Neural cell (in vitro differentiated cells): ENCODE measurements around the gene TMBIM4. TPM values are rescaled to one million over a fixed set of nuclear protein-coding genes. Genes with fewer than 3 reads are reported as not detected.

ENCODE experiments used
- H2AFZ ChIP-seq: fragments of 200-600, 300-800 bp; sonication (generic), shearing (Covaris generic); 2 replicates; pipeline ENCODE4 v1.6.0; 2014; ENCODE audit warnings: low read depth, mild to moderate bottlenecking, antibody characterized with exemption, low read length, moderate library complexity
- H3F3A ChIP-seq: fragments of 200-600 bp; shearing (Covaris generic); 2 replicates; pipeline ENCODE4 v1.6.1; 2016; ENCODE audit warnings: mild to moderate bottlenecking, moderate library complexity, mixed read lengths, antibody characterized with exemption, low read length; ENCODE audit not compliant: insufficient read depth, poor library complexity, severe bottlenecking
- H3K27ac ChIP-seq: fragments of 200-600, 300-800 bp; sonication (generic), shearing (Covaris generic); 2 replicates; pipeline ENCODE4 v1.5.1; 2014; ENCODE audit warnings: mild to moderate bottlenecking, low read length, moderate library complexity
- H3K27me3 ChIP-seq: fragments of 300-800, 200-600 bp; sonication (generic), shearing (Covaris generic); 2 replicates; pipeline ENCODE4 v1.6.0; 2014; ENCODE audit warnings: mild to moderate bottlenecking, low read depth, low read length, moderate library complexity; ENCODE audit not compliant: insufficient read depth
- H3K36me3 ChIP-seq: fragments of 300-800, 200-600 bp; sonication (generic), shearing (Covaris generic); 2 replicates; pipeline ENCODE4 v1.5.1; 2014; ENCODE audit warnings: mild to moderate bottlenecking, antibody characterized with exemption, low read length, moderate library complexity; ENCODE audit not compliant: insufficient read depth
- H3K4me2 ChIP-seq: fragments of 300-800, 200-600 bp; sonication (generic), shearing (Covaris generic); 2 replicates; pipeline ENCODE4 v1.6.0; 2014; ENCODE audit warnings: mild to moderate bottlenecking, low read length
- H3K4me3 ChIP-seq: fragments of 300-800, 200-600 bp; sonication (generic), shearing (Covaris generic); 2 replicates; pipeline ENCODE4 v1.5.1; 2014; ENCODE audit warnings: mild to moderate bottlenecking, low read length, moderate library complexity
- H3K79me2 ChIP-seq: fragments of 200-600 bp; shearing (Covaris generic); replicated peaks from 2 replicates; pipeline ENCODE4 v1.6.0; 2014; ENCODE audit warnings: mild to moderate bottlenecking, low read length, moderate library complexity; ENCODE audit not compliant: insufficient read depth
- H3K9ac ChIP-seq: fragments of 300-800, 200-600 bp; sonication (generic), shearing (Covaris generic); 2 replicates; pipeline ENCODE4 v1.6.1; 2016; ENCODE audit warnings: mild to moderate bottlenecking, low read length, mixed read lengths
- H3K9me2 ChIP-seq: fragments of 200-600 bp; shearing (Covaris generic); 2 replicates; pipeline ENCODE4 v1.6.1; 2016; ENCODE audit warnings: mild to moderate bottlenecking, low read length, mixed read lengths; ENCODE audit not compliant: insufficient read depth
- H3K9me3 ChIP-seq: fragments of 200-600, 300-800 bp; sonication (generic), shearing (Covaris generic); 2 replicates; pipeline ENCODE4 v1.6.1; 2016; ENCODE audit warnings: mild to moderate bottlenecking, mixed run types, low read length, moderate library complexity, mixed read lengths
- H4K20me1 ChIP-seq: fragments of 200-600 bp; shearing (Covaris generic); 2 replicates; pipeline ENCODE4 v1.6.1; 2016; ENCODE audit warnings: mild to moderate bottlenecking, mixed run types; ENCODE audit not compliant: insufficient read depth
- EP300 ChIP-seq: fragments of 450-650 bp; conservative IDR thresholded peaks from 2 replicates; pipeline ENCODE4 v1.6.1; 2014; ENCODE audit warnings: antibody characterized with exemption, mild to moderate bottlenecking, moderate library complexity; ENCODE audit not compliant: poor library complexity, severe bottlenecking
- EZH2 ChIP-seq: fragments of 200-600, 300-800 bp; shearing (Covaris generic), sonication (generic); IDR thresholded peaks from 2 replicates; pipeline ENCODE4 v1.6.1; 2014; ENCODE audit warnings: antibody characterized with exemption, low read length, borderline replicate concordance, mild to moderate bottlenecking; ENCODE audit not compliant: insufficient read depth, poor library complexity, severe bottlenecking
- MXI1 ChIP-seq: fragments of 450-650 bp; conservative IDR thresholded peaks from 2 replicates; pipeline ENCODE4 v1.6.1; 2014; ENCODE audit warnings: antibody characterized with exemption, mild to moderate bottlenecking; ENCODE audit not compliant: poor library complexity, severe bottlenecking
- POLR2AphosphoS5 ChIP-seq: IDR thresholded peaks from 2 replicates; pipeline ENCODE4 v1.6.1; 2012
- RAD21 ChIP-seq: fragments of 450-650 bp; conservative IDR thresholded peaks from 2 replicates; pipeline ENCODE4 v1.6.1; 2014; ENCODE audit warnings: antibody characterized with exemption, mild to moderate bottlenecking, moderate library complexity
- SMC3 ChIP-seq: fragments of 450-650 bp; conservative IDR thresholded peaks from 2 replicates; pipeline ENCODE4 v1.6.1; 2014; ENCODE audit warnings: antibody characterized with exemption, mild to moderate bottlenecking, moderate library complexity; ENCODE audit not compliant: poor library complexity
- TAF1 ChIP-seq: IDR thresholded peaks from 2 replicates; pipeline ENCODE4 v1.6.1; 2012; ENCODE audit warnings: low read depth
- polyA plus RNA-seq: library from polyadenylated mRNA; depleted of rRNA; stranded (reverse); fragments of >200 nt; gene quantifications from 2 replicates; pipeline ENCODE4 v1.2.3, GENCODE V29; 2014
- TF ChIP-seq, protein P1 (sequence below): fragments of 450-650 bp; IDR thresholded peaks from 2 replicates; pipeline ENCODE4 v1.5.1; 2014; ENCODE audit warnings: antibody characterized with exemption, mild to moderate bottlenecking, moderate library complexity; ENCODE audit not compliant: poor library complexity, severe bottlenecking
- TF ChIP-seq, protein P2 (sequence below): IDR thresholded peaks from 2 replicates; pipeline ENCODE4 v1.6.1; 2012; ENCODE audit warnings: borderline replicate concordance

Gene TMBIM4
- polyA plus RNA-seq, 1 donor from 2014 or later, result 24.5 TPM

DNA sequence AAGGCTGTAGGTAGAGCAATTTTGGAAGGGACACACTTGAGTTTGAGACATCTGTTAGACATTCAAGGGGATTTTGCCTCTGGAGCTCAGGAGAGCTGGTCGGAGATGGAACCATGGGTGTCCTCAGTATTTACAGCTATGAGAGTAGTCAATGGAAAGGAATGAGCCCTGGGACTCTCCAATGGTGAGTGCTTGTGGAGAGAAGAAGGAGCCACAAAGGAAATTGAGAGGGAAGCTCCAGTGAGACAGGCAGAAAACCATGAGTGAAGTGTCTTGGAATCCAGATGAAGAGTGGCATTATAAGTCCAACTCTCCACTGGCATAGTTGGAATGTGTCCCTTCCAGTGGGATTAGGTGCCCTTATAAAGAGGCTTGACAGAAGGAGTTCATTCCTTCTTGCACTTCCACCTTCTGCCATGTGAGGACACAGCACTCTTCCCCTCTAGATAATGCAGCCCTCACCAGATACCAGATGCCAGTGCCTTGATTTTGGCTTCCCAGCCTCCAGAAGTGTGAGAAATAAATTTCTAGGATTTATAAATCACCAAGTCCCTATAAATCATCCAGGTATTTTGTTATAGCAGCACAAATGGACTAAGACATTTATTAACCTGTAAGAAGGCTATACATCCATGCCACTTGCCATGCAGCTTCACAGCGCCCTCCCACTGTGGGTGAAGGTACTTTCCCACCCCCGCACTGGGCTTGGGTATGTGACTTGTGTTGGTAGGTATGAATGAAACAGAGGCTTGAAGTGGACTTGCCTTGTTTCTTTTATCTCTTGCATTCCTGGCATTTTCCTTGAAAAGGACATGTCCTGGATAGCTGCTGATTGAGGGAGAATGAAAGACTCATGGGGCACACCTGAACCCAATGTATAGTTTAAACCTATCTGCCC is 66.5 kb downstream of the TMBIM4 start:
- TF ChIP-seq, protein P1, sequence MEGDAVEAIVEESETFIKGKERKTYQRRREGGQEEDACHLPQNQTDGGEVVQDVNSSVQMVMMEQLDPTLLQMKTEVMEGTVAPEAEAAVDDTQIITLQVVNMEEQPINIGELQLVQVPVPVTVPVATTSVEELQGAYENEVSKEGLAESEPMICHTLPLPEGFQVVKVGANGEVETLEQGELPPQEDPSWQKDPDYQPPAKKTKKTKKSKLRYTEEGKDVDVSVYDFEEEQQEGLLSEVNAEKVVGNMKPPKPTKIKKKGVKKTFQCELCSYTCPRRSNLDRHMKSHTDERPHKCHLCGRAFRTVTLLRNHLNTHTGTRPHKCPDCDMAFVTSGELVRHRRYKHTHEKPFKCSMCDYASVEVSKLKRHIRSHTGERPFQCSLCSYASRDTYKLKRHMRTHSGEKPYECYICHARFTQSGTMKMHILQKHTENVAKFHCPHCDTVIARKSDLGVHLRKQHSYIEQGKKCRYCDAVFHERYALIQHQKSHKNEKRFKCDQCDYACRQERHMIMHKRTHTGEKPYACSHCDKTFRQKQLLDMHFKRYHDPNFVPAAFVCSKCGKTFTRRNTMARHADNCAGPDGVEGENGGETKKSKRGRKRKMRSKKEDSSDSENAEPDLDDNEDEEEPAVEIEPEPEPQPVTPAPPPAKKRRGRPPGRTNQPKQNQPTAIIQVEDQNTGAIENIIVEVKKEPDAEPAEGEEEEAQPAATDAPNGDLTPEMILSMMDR, result no peak
- no peak for TF ChIP-seq MXI1
- TF ChIP-seq, protein P2, sequence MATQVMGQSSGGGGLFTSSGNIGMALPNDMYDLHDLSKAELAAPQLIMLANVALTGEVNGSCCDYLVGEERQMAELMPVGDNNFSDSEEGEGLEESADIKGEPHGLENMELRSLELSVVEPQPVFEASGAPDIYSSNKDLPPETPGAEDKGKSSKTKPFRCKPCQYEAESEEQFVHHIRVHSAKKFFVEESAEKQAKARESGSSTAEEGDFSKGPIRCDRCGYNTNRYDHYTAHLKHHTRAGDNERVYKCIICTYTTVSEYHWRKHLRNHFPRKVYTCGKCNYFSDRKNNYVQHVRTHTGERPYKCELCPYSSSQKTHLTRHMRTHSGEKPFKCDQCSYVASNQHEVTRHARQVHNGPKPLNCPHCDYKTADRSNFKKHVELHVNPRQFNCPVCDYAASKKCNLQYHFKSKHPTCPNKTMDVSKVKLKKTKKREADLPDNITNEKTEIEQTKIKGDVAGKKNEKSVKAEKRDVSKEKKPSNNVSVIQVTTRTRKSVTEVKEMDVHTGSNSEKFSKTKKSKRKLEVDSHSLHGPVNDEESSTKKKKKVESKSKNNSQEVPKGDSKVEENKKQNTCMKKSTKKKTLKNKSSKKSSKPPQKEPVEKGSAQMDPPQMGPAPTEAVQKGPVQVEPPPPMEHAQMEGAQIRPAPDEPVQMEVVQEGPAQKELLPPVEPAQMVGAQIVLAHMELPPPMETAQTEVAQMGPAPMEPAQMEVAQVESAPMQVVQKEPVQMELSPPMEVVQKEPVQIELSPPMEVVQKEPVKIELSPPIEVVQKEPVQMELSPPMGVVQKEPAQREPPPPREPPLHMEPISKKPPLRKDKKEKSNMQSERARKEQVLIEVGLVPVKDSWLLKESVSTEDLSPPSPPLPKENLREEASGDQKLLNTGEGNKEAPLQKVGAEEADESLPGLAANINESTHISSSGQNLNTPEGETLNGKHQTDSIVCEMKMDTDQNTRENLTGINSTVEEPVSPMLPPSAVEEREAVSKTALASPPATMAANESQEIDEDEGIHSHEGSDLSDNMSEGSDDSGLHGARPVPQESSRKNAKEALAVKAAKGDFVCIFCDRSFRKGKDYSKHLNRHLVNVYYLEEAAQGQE, result no peak
- TF ChIP-seq SMC3, result no peak
- no peak for TF ChIP-seq TAF1
- no peak for TF ChIP-seq EP300
- TF ChIP-seq EZH2, result no peak
- no peak for TF ChIP-seq POLR2AphosphoS5
- no peak for TF ChIP-seq RAD21
- Histone ChIP-seq H3K9me2 (no peaks in the 10 kb centered on the region), H3K4me2 (no peak overlapping the region), H3K27me3 (no peaks in the 10 kb centered on the region), H3K9ac (no peak overlapping the region), H3K4me3 (no peak overlapping the region), H2AFZ (no peak overlapping the region), H3K27ac (no peak overlapping the region), H3K36me3 (no peaks in the 10 kb centered on the region), H3K79me2 (no peaks in the 10 kb centered on the region), H3F3A (no peaks in the 10 kb centered on the region), H4K20me1 (no peaks in the 10 kb centered on the region), H3K9me3 (no peaks in the 10 kb centered on the region)

DNA sequence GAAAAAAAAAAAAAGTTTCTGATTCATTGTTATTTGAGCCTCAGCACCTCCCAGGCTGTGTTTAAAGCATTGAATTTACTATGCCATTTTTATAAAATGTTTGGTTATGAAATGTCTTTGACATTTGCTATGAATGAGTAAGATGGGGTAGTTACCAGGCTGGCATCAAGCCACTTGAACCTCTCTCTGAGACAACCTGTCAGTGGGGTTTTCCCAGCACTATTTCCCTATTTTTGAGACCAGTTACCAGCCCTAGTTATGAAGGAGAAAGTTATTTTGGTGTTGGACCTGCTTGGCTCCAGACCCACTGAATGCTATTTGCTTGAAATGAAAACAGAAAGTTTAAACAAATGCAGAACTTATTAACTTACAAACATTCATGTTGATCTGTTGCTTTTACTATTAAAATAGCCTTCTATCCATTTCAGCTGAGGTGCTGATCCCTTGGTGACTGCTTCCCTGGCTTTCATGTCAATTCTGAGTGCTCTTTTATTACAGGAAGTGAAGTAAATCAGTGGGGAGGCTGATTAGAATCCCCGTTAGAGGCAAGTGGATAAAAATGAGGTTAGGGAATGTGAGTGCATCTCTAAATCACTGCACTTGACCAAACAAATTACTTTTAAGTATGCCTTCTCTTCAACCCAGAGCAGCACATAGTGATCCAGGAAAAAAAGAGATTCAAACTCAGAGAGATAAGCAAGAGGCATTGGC is 77.1 kb downstream of the TMBIM4 start:
- Histone ChIP-seq H2AFZ (no peak overlapping the region), H3K4me3 (no peak overlapping the region), H3K27me3 (no peaks in the 10 kb centered on the region), H4K20me1 (no peaks in the 10 kb centered on the region), H3K4me2 (no peak overlapping the region), H3K27ac (no peak overlapping the region), H3K9me3 (no peaks in the 10 kb centered on the region), H3K9ac (no peak overlapping the region), H3K36me3 (no peaks in the 10 kb centered on the region), H3K79me2 (no peaks in the 10 kb centered on the region), H3F3A (no peaks in the 10 kb centered on the region), H3K9me2 (no peaks in the 10 kb centered on the region)
- TF ChIP-seq POLR2AphosphoS5 (peak; percentile 62), RAD21 (no peak), EP300 (peak; percentile 55)
- TF ChIP-seq, protein P2, result peak; percentile 67
